GM12878 (cell line): Measurements from ENCODE around the gene ATP2B1. TPM values are rescaled to one million over a fixed set of nuclear protein-coding genes. Genes with fewer than 3 reads are reported as not detected.

ENCODE experiments used
- ATAC-seq: fragments of 200-7000 bp; cut with Tn5 transposase; 3 replicates; pipeline ENCODE4 v1.9.1; 2020; ENCODE audit warnings: mild to moderate bottlenecking, moderate library complexity
- BruUV-seq: library from RNA; stranded (reverse); fragments of 400-500 nt; replicated peaks from 2 replicates; lab custom pipeline; 2021; lab: Mats Ljungman, UMichigan
- CTCF ChIA-PET: fragments of 300-600 bp; sonication (Branson Sonifier 250); formaldehyde crosslinking; extraction: SDS; loops from one replicate; lab custom pipeline; 2021; ENCODE audit warnings: inconsistent platforms; lab: Yijun Ruan, JAX
- POLR2A ChIA-PET: fragments of 350-600 bp; formaldehyde crosslinking; extraction: SDS; loops from one replicate; lab custom pipeline; 2021; ENCODE audit warnings: inconsistent platforms; lab: Charles Lee
- RAD21 ChIA-PET: fragments of 300-600 bp; sonication (Branson Sonifier 250); formaldehyde crosslinking; loops from one replicate; lab custom pipeline; 2023; ENCODE audit warnings: antibody characterized with exemption; ENCODE audit not compliant: unreplicated experiment; lab: Charles Lee
- SMC1A ChIA-PET: fragments of 300-600 bp; sonication (Branson Sonifier 250); formaldehyde crosslinking; loops from one replicate; lab custom pipeline; 2023; ENCODE audit not compliant: unreplicated experiment, uncharacterized antibody; lab: Charles Lee
- DNase-seq: peaks from one replicate; pipeline ENCODE4 v3.0.0-alpha.2; 2011; ENCODE audit warnings: low read depth, low spot score
- FAIRE-seq: peaks from 3 replicates; lab custom pipeline; 2011; peaks lifted over from hg19 to GRCh38; lab: Jason Lieb, UNC
- H2AFZ ChIP-seq: 2 replicates; pipeline ENCODE4 v1.6.0; 2011; ENCODE audit warnings: low read depth, low read length, control low read depth; ENCODE audit not compliant: control insufficient read depth
- H3K27ac ChIP-seq: 2 replicates; pipeline ENCODE4 v1.5.1; 2011; ENCODE audit warnings: control low read depth; ENCODE audit not compliant: control insufficient read depth, insufficient read depth
- H3K27me3 ChIP-seq, 2 experiments: replicated peaks in 1 of 2; 2 replicates each; pipeline versions ENCODE4 v1.6.0 to v1.6.1; 2011; ENCODE audit warnings: low read length in 1 of 2; ENCODE audit not compliant: control insufficient read depth in 2 of 2, insufficient read depth in 2 of 2
- H3K36me3 ChIP-seq, 2 experiments: 2 replicates each; pipeline ENCODE4 v1.5.1; 2011; ENCODE audit warnings: low read length in 1 of 2; ENCODE audit not compliant: control insufficient read depth in 2 of 2, insufficient read depth in 2 of 2
- H3K4me1 ChIP-seq: 2 replicates; pipeline ENCODE4 v1.6.1; 2011; ENCODE audit warnings: mild to moderate bottlenecking, low read length, moderate library complexity, mixed read lengths; ENCODE audit not compliant: control insufficient read depth, insufficient read depth
- H3K4me2 ChIP-seq: 2 replicates; pipeline ENCODE4 v1.6.0; 2011; ENCODE audit warnings: control low read depth; ENCODE audit not compliant: control insufficient read depth, insufficient read depth
- H3K4me3 ChIP-seq: fragments of 200-600 bp; sonication (generic); 2 replicates; pipeline ENCODE4 v1.5.1; 2016
- H3K79me2 ChIP-seq: 2 replicates; pipeline ENCODE4 v1.6.0; 2011; ENCODE audit warnings: low read length; ENCODE audit not compliant: control insufficient read depth, insufficient read depth
- H3K9ac ChIP-seq: 2 replicates; pipeline ENCODE4 v1.8.0; 2011; ENCODE audit warnings: low read length, control low read depth, mixed read lengths; ENCODE audit not compliant: control insufficient read depth, insufficient read depth
- H3K9me3 ChIP-seq: replicated peaks from 3 replicates; pipeline ENCODE4 v1.5.1; 2011; ENCODE audit warnings: mild to moderate bottlenecking, low read length; ENCODE audit not compliant: control insufficient read depth, insufficient read depth
- H4K20me1 ChIP-seq: 2 replicates; pipeline ENCODE4 v1.6.0; 2011; ENCODE audit not compliant: control insufficient read depth, insufficient read depth
- CBX5 ChIP-seq: sonication (generic); IDR thresholded peaks from 2 replicates; pipeline ENCODE4 v1.6.1; 2016; ENCODE audit warnings: low read depth, moderate library complexity, mild to moderate bottlenecking, inconsistent platforms
- HCFC1 ChIP-seq: fragments of 150-350 bp; IDR thresholded peaks from 2 replicates; pipeline ENCODE4 v1.6.1; 2014; ENCODE audit warnings: low read length
- KLF5 ChIP-seq: fragments of 450-650 bp; IDR thresholded peaks from 2 replicates; pipeline ENCODE4 v1.6.1; 2014; ENCODE audit warnings: mild to moderate bottlenecking; ENCODE audit not compliant: partially characterized antibody
- POLR2AphosphoS5 ChIP-seq: IDR thresholded peaks from 2 replicates; pipeline ENCODE4 v1.6.1; 2011; ENCODE audit warnings: mild to moderate bottlenecking, low read length, inconsistent platforms
- STAT3 ChIP-seq: IDR thresholded peaks from 2 replicates; pipeline ENCODE4 v1.6.1; 2011; ENCODE audit warnings: low read depth, low read length, improper control_type of control experiment
- SUPT20H ChIP-seq: IDR thresholded peaks from 2 replicates; pipeline ENCODE4 v1.6.1; 2011; ENCODE audit warnings: low read depth, mild to moderate bottlenecking, low read length, moderate library complexity, borderline replicate concordance; ENCODE audit not compliant: control insufficient read depth
- TBL1XR1 ChIP-seq: IDR thresholded peaks from 2 replicates; pipeline ENCODE4 v1.6.1; 2012; ENCODE audit warnings: low read depth, low read length, improper control_type of control experiment
- YY1 ChIP-seq: IDR thresholded peaks from 2 replicates; pipeline ENCODE4 v1.6.1; 2011; ENCODE audit warnings: low read depth, mild to moderate bottlenecking, low read length
- ZBED1 ChIP-seq: IDR thresholded peaks from 2 replicates; pipeline ENCODE4 v1.6.1; 2016; ENCODE audit warnings: borderline replicate concordance
- ZNF207 ChIP-seq: fragments of 450-650 bp; IDR thresholded peaks from 2 replicates; pipeline ENCODE4 v1.6.1; 2014; ENCODE audit warnings: antibody characterized with exemption, mild to moderate bottlenecking, borderline replicate concordance
- ZNF217 ChIP-seq: fragments of 450-650 bp; IDR thresholded peaks from 2 replicates; pipeline ENCODE4 v1.6.1; 2017; ENCODE audit warnings: antibody characterized with exemption, mild to moderate bottlenecking
- WGBS: methylation state at CpG from one replicate; pipeline ENCODE4 v1.1.6; 2016; ENCODE audit warnings: low lambda C conversion rate; ENCODE audit not compliant: insufficient replicate concordance, insufficient coverage; ENCODE audit errors: missing lambda C conversion rate; 5-methylcytosine and 5-hydroxymethylcytosine counted together
- in situ Hi-C: fragments of 300-500 bp; cut with MboI; formaldehyde crosslinking; loops from 9 replicates; pipeline ENCODE4 v1.14.3; 2018; ENCODE audit warnings: mixed read lengths
- intact Hi-C: fragments of 100-400 bp; cut with micrococcal nuclease; formaldehyde crosslinking; loops from one replicate; pipeline ENCODE4 v1.14.2; 2022; ENCODE audit not compliant: unreplicated experiment
- polyA plus RNA-seq, 11 experiments: library from polyadenylated mRNA; depleted of rRNA in 4 of 11; unstranded in 6 of 11; stranded (reverse) in 5 of 11; fragments of >200 nt; fragmentation: Nextera tagmentation in 4 of 11; fragmentation: Illumina TruSeq in 1 of 11; extraction: Ambion mirVana in 4 of 11; extraction: Trizol in 1 of 11; gene quantifications; 1 replicate in 1 of 11; 2 replicates in 10 of 11; pipeline versions ENCODE4 v1.2.1 to v1.2.3, GENCODE V29; 2011 to 2016; ENCODE audit warnings: inconsistent platforms in 2 of 11, missing spikeins in 2 of 11, low read depth in 1 of 11
- total RNA-seq, 4 experiments: library from RNA; depleted of rRNA in 3 of 4; stranded (reverse); fragments of >200 nt in 3 of 4; fragmentation: Illumina TruSeq in 1 of 4; extraction: Trizol in 1 of 4; gene quantifications; 2 replicates each; pipeline versions ENCODE4 v1.2.1 to v1.2.3, GENCODE V29; 2013 to 2021
- TF ChIP-seq, protein P1 (sequence below): fragments of 450-650 bp; formaldehyde crosslinking; IDR thresholded peaks from 2 replicates; pipeline ENCODE4 v1.4.0; 2020; ENCODE audit warnings: mild to moderate bottlenecking, moderate library complexity

ATP2B1 gene
- total and polyA plus RNA-seq, 10 of the 15 experiments (the other 5 are each of a cell fraction or from before 2014, with no cell fraction given): 15.9 to 67.8 (median 48.5) TPM

DNA sequence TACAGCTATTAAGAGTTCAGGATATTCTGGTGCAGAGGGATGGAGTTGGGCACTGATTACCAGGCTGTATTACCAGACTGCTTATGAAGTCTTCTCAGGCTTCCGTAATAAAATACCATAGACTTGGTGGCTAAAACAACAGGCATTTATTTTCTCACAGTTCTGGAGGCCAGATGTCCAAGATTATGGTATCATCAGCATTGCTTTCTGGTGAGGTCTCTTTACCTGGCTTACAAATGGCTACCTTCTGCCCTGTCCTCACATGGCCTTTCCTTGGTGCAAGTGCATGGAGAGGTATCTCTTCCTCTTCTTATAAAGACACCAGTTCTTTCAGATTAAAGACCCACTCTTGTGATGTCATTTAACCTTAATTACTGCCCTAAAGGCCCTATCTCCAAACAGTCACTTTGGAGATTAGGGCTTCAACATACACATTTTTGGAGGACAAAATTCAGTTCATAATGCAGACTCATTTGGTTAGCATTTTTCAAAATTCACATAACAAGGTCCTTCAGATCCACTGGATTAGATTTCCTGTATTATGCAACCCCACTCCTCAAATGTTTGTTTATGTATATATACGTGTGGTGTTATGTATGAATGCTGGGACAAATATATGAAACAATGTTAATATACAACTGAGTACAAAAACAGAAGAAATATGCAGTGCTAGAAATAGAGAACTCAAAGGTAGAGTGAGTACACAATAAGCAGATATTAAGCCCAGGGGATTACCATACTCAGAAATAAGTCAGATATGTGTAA is 9.3 kb upstream of the ATP2B1 start:
- POLR2A ChIA-PET: no interaction called here
- TF ChIP-seq POLR2AphosphoS5: no peak
- TF ChIP-seq SUPT20H: no peak
- TF ChIP-seq CBX5: no peak
- no peak for TF ChIP-seq YY1
- no peak for TF ChIP-seq ZBED1

DNA sequence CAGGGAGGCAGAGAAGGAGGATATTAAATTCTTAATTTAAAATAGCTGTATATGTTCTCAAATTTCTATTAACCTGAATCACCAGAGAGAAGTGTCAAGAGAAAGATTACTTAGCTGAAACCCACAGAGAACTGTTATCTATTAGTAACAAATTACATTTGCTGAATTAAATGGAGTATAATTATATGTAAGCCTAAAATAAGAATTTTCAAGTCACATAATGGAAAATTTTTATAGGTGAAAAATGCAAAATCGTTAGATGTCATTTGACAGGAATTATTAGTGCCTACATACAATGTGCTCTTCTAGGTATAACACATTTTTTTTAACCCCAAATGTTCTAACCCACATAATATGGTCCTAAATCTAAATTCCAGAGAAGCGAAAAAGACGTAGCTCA is 4.1 kb upstream of the ATP2B1 start:
- H3K27me3 ChIP-seq: no peaks in the 10 kb centered on the region
- FAIRE-seq (no peak), DNase-seq (no peak), ATAC-seq (no peak)
- H3K4me1 ChIP-seq: no peaks in the 10 kb centered on the region
- ChIA-PET CTCF (no interaction called here), SMC1A (interaction anchor here (0.6 to 2.0 kb wide), 9 partner anchors 12 to 249 kb away, joined by 3 to 10 read pairs (median 4); no protein-coding TSS in a partner anchor), RAD21 (interaction anchor here (0.6 to 1.4 kb wide), 3 partner anchors 8 to 44 kb away, joined by 3 to 6 read pairs (median 4); no protein-coding TSS in a partner anchor), POLR2A (no interaction called here)
- H3K79me2 ChIP-seq: peaks cover 18% of the 10 kb centered on the region
- no peak overlapping the region for H3K4me2 ChIP-seq
- no peaks in the 10 kb centered on the region for H3K36me3 ChIP-seq
- no peak overlapping the region for H3K27ac ChIP-seq
- no peak overlapping the region for H3K4me3 ChIP-seq
- no peak overlapping the region for H3K9ac ChIP-seq
- intact Hi-C loops: no loop called here
- no peaks in the 10 kb centered on the region for H4K20me1 ChIP-seq
- in situ Hi-C loops: no loop called here
- 96% methylated on average over 3 of the region's 3 CpGs for WGBS
- no TSS peak for BruUV-seq
- H2AFZ ChIP-seq: no peak overlapping the region
- peaks cover 2% of the 10 kb centered on the region for H3K9me3 ChIP-seq
- TF ChIP-seq HCFC1 (no peak), STAT3 (no peak), ZNF207 (no peak), ZNF217 (no peak), TBL1XR1 (no peak), KLF5 (no peak)
- TF ChIP-seq, protein P1, sequence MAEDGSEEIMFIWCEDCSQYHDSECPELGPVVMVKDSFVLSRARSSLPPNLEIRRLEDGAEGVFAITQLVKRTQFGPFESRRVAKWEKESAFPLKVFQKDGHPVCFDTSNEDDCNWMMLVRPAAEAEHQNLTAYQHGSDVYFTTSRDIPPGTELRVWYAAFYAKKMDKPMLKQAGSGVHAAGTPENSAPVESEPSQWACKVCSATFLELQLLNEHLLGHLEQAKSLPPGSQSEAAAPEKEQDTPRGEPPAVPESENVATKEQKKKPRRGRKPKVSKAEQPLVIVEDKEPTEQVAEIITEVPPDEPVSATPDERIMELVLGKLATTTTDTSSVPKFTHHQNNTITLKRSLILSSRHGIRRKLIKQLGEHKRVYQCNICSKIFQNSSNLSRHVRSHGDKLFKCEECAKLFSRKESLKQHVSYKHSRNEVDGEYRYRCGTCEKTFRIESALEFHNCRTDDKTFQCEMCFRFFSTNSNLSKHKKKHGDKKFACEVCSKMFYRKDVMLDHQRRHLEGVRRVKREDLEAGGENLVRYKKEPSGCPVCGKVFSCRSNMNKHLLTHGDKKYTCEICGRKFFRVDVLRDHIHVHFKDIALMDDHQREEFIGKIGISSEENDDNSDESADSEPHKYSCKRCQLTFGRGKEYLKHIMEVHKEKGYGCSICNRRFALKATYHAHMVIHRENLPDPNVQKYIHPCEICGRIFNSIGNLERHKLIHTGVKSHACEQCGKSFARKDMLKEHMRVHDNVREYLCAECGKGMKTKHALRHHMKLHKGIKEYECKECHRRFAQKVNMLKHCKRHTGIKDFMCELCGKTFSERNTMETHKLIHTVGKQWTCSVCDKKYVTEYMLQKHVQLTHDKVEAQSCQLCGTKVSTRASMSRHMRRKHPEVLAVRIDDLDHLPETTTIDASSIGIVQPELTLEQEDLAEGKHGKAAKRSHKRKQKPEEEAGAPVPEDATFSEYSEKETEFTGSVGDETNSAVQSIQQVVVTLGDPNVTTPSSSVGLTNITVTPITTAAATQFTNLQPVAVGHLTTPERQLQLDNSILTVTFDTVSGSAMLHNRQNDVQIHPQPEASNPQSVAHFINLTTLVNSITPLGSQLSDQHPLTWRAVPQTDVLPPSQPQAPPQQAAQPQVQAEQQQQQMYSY (CRISPR knock-in tag): no peak

More for the DNA sequence above, 9.3 kb upstream of the ATP2B1 start:
- WGBS: 94% methylated on average over 2 of the region's 2 CpGs
- intact Hi-C loops: no loop called here
- ChIA-PET RAD21 (no interaction called here), CTCF (interaction anchor here (0.9 kb wide), 1 partner anchor 8 kb away, joined by 4 read pairs; no protein-coding TSS in a partner anchor), SMC1A (interaction anchor here (0.9 to 1.1 kb wide), 4 partner anchors 13 to 198 kb away, joined by 3 to 5 read pairs (median 4); no protein-coding TSS in a partner anchor)
- in situ Hi-C loops: loop anchor here (5.0 kb wide), 1 partner anchor 34 kb away; no protein-coding TSS in a partner anchor
- no peaks in the 10 kb centered on the region for H3K79me2 ChIP-seq
- no peak overlapping the region for H3K27ac ChIP-seq
- ATAC-seq (no peak), DNase-seq (no peak), FAIRE-seq (no peak)
- H4K20me1 ChIP-seq: no peaks in the 10 kb centered on the region
- H3K36me3 ChIP-seq: no peaks in the 10 kb centered on the region
- no peak overlapping the region for H3K4me2 ChIP-seq
- H2AFZ ChIP-seq: no peak overlapping the region
- peaks cover 8% of the 10 kb centered on the region; the same call in 1 of the 2 replicates for H3K4me1 ChIP-seq
- no peaks in the 10 kb centered on the region for H3K27me3 ChIP-seq
- H3K4me3 ChIP-seq: no peak overlapping the region
- H3K9me3 ChIP-seq: peaks cover 5% of the 10 kb centered on the region
- H3K9ac ChIP-seq: no peak overlapping the region
- BruUV-seq: no TSS peak
